IgD-negative memory B cell (primary cell): ENCODE data around the gene MAML3. TPM values are rescaled to one million over a fixed set of nuclear protein-coding genes. Genes with fewer than 3 reads are reported as not detected.
"Not testable (repeated sequence)": the region's sequence is repeated elsewhere in the genome, so short reads cannot be mapped to it uniquely, and the experiment has no call there.

ENCODE experiments used
- H3K27ac Mint-ChIP-seq, 3 donors: one replicate each; pipeline ENCODE4 v1.8.0; 2020 to 2022; ENCODE audit warnings: mild to moderate bottlenecking in 3 of 3, mixed read lengths in 3 of 3, moderate library complexity in 1 of 3
- H3K27me3 Mint-ChIP-seq: one replicate; pipeline ENCODE4 v1.8.0; 2021; ENCODE audit warnings: mixed read lengths
- H3K36me3 Mint-ChIP-seq: one replicate; pipeline ENCODE4 v1.8.0; 2020; ENCODE audit warnings: mild to moderate bottlenecking, mixed read lengths
- H3K4me1 Mint-ChIP-seq, 3 donors: one replicate each; pipeline ENCODE4 v1.8.0; 2020 to 2022; ENCODE audit warnings: mixed read lengths in 3 of 3, mild to moderate bottlenecking in 1 of 3
- H3K4me3 Mint-ChIP-seq, 4 donors: one replicate each; pipeline ENCODE4 v1.8.0; 2020 to 2022; ENCODE audit warnings: mild to moderate bottlenecking in 4 of 4, mixed read lengths in 4 of 4, moderate library complexity in 3 of 4
- H3K9me3 Mint-ChIP-seq, 3 donors: one replicate each; pipeline ENCODE4 v1.8.0; 2020 to 2021; ENCODE audit warnings: mixed read lengths in 3 of 3, mild to moderate bottlenecking in 1 of 3
- polyA plus RNA-seq: library from polyadenylated mRNA; unstranded; fragments of 300-500 nt; fragmentation: Illumina TruSeq; gene quantifications from one replicate; pipeline ENCODE4 v1.2.3, GENCODE V29; 2021

MAML3 gene
- polyA plus RNA-seq, 1 donor from 2014 or later, result 0.03 TPM

DNA sequence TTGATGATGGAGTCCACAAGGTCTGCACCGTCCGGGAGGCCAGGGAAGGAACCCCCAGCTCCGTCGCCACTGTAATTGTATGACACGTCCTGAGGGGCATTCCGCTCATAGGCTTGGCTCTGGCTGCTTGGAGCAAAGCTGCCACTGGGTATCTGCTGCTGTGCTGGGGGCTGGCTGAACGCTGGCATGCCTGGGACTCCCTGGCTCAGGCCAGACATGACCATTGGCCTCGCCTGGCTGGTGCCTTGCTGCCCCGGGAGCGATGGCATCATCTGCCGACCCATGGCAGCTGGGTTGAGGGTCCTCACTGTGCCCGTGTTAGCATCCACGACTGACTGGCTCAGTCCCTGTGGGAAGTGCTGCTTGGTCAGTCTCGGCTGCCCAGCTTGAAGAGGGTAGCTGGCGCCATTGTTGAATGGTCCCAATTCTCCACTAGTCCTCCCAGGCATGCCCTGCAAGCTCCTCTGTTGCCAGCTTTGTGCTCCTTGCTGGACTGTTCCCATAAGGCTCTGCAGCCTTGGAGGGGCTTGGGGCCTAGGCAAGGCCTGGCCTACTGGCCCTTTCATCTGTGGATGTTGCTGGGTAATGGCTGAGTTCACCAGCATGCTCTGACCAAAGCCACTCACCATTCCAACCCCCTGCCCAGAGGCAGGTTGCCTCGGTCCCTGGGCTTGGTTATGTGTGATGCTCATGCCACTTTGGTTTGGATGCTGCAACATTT lies 434.4 kb downstream of the MAML3 start:
- H3K27me3 Mint-ChIP-seq, result peaks cover 18% of the 10 kb centered on the region
- H3K9me3 Mint-ChIP-seq, result no peaks in the 10 kb centered on the region
- no peaks in the 10 kb centered on the region for H3K36me3 Mint-ChIP-seq

DNA sequence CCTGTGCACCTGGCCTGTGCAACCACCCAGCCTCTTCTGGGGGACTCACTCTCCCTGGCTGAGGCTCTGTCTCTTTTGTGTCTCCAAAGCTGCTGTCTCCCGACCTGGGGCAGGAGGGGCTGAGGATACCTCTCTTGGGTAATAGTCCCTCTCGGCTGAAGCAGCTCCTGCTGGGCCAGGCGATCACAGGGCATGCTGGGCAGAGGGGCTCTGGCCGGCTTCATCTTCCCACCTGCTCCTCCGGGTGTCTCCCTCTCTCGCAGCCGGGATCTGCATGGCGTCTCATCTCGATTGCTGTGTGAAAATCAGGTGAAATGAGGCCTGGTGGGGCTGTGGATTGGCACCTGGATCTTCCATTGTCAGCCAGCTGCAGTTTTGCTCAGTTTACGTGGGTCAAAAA lies 435.2 kb downstream of the MAML3 start:
- Mint-ChIP-seq H3K4me3 (no peak overlapping the region), H3K27me3 (peaks cover 16% of the 10 kb centered on the region), H3K9me3 (no peaks in the 10 kb centered on the region), H3K4me1 (peaks cover 0 to 1% (median 0%) of the 10 kb centered on the region in 3 donors), H3K36me3 (no peaks in the 10 kb centered on the region), H3K27ac (no peak overlapping the region)

More for the DNA sequence above, 434.4 kb downstream of the MAML3 start:
- Mint-ChIP-seq H3K4me1 (peaks cover 0 to 1% (median 0%) of the 10 kb centered on the region in 3 donors), H3K27ac (no peak overlapping the region), H3K4me3 (no peak overlapping the region)

DNA sequence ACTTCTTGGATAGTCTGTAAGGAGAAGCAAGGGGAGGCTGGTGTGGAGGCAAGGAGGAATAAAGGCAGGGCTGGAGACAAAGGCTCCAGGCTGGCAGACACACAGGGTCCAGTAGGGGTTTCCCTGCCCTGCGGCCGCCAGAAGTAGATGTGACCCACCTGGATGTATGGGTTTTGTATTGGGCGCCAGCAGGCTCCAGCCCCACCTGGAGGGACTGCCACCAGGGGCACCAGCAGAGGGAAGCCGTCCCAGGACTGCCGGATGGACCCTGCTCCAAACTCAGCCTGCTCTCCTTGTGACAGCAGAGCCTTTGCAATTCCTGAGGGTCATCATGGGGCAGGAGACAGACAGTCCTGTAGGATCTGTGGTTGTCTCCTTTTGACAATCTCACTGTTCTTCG lies 435.6 kb downstream of the MAML3 start:
- Mint-ChIP-seq H3K4me3 (no peak overlapping the region), H3K36me3 (no peaks in the 10 kb centered on the region), H3K27ac (no peak overlapping the region), H3K9me3 (no peaks in the 10 kb centered on the region), H3K27me3 (peaks cover 16% of the 10 kb centered on the region), H3K4me1 (peaks cover 0 to 1% (median 0%) of the 10 kb centered on the region in 3 donors)

DNA sequence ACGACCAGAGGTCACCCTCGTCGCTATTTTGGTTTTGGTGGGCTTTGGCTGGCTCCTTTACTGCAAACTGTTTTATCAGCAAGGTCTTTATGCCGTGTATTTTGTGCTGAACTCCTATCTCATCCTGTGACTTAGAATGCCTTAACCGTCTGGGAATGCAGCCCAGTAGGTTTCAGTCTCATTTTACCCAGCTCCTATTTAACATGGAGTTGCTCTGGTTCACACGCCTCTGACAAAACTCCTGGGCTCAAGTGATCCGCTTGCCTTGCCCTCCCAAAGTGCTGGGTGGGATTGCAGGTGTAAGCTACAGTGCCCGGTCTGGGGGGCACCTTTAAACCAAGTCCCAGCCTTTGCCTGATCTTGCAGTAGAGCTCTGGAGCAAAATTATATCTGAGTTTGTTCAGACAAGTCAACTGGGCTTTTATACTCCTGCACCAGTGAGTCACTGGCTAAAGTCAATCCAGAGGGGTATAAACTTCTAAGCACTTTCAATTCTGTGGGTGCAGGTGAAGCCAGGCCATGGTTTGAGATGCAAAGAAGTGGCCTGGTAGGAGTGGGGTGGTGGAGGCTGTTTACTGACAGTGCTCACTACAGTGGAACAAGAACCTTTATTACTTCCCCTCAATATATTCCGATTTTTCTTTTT lies 438.1 kb downstream of the MAML3 start:
- Mint-ChIP-seq H3K4me1 (peaks cover 0 to 1% (median 0%) of the 10 kb centered on the region in 3 donors), H3K27me3 (peaks cover 20% of the 10 kb centered on the region), H3K36me3 (no peaks in the 10 kb centered on the region), H3K4me3 (no peak overlapping the region), H3K27ac (no peak overlapping the region), H3K9me3 (no peaks in the 10 kb centered on the region)

DNA sequence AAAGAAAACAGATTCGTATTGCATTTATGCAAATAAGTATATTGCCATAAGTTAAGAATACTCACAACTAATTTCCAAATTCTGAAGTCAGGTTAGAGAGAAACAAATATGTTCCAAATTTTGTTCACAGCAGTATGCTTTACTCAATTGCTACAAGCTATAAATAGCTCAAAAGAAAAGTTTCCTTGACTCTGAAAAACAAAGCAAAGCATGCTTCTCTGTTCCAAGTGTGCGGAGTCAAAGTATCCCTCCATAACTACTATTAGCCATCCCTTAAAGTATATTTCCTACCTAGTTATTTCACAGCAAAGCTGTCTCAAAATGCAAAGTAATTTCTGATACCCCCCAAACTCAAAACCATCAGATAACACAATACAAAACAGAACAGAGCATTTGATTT lies 441.1 kb downstream of the MAML3 start:
- Mint-ChIP-seq H3K9me3 (peaks cover 0 to 5% (median 0%) of the 10 kb centered on the region in 3 donors), H3K4me1 (peaks cover 0 to 1% (median 0%) of the 10 kb centered on the region in 3 donors), H3K4me3 (no peak overlapping the region), H3K27ac (no peak overlapping the region), H3K36me3 (no peaks in the 10 kb centered on the region), H3K27me3 (peaks cover 16% of the 10 kb centered on the region)

DNA sequence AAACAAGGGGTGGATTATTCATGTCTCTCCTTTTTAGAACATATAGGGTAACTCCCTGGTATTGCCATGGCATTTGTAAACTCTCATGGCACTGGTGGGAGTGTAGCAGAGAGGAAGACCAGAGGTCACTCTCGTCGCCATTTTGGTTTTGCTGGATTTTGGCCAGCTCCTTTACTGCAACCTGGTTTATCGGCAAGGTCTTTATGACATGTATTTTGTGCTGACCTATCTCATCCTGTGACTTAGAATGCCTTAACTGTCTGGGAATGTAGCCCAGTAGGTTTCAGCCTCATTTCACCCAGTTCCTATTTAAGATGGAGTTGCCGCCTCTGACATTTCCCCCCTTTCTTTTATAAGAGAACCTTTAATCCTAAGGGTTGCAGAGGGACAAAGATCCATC lies 442.5 kb downstream of the MAML3 start:
- H3K27ac Mint-ChIP-seq, result no peak overlapping the region
- no peaks in the 10 kb centered on the region for H3K4me1 Mint-ChIP-seq
- peaks cover 0 to 5% (median 0%) of the 10 kb centered on the region in 3 donors for H3K9me3 Mint-ChIP-seq
- no peaks in the 10 kb centered on the region for H3K36me3 Mint-ChIP-seq
- H3K4me3 Mint-ChIP-seq, result no peak overlapping the region
- H3K27me3 Mint-ChIP-seq, result peaks cover 13% of the 10 kb centered on the region

DNA sequence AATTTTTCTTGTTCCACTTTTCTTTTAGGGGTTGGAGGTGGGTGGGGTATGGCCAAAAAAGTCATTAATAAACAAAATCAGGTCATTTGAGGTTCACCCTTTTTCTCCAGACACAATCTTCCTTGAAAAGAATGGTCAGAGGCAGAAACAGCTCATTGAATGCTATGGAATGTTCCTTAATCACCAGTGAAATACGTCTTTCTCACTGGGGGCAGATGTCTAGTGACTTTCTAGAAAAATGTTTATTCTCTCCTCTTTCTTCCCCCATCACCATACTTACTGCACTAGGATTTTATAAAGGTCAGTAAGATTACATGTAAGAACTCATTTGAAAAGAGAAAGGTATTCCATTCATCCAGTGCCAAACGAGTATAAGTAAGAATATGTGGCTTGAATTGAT lies 443.9 kb downstream of the MAML3 start:
- Mint-ChIP-seq H3K9me3 (peaks cover 0 to 5% (median 3%) of the 10 kb centered on the region in 3 donors), H3K36me3 (peaks cover 2% of the 10 kb centered on the region), H3K27me3 (peaks cover 5% of the 10 kb centered on the region), H3K4me1 (no peaks in the 10 kb centered on the region), H3K27ac (no peak overlapping the region), H3K4me3 (no peak overlapping the region)

DNA sequence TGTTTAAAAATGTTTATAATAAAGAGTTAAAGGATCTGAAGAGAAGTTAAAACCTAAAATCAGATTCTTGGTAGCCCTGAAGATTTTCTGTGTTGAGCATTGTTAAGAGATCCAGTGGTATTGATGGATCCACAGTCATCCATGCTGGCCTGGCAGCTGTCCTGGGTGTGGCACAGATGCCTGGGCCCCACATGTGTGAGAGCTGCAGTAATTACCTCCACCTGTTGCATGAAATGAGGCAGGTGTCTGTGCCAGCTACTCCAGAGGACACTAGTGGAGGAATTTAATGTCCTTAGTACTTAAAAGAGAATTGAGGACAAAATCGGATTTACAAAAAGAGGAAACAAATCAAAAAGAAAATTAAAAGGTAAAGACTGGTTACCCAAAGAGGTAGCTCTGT lies 444.3 kb downstream of the MAML3 start:
- Mint-ChIP-seq H3K9me3 (peaks cover 0 to 5% (median 3%) of the 10 kb centered on the region in 3 donors), H3K27ac (no peak overlapping the region), H3K27me3 (peaks cover 5% of the 10 kb centered on the region), H3K36me3 (peaks cover 2% of the 10 kb centered on the region), H3K4me1 (no peaks in the 10 kb centered on the region), H3K4me3 (no peak overlapping the region)

DNA sequence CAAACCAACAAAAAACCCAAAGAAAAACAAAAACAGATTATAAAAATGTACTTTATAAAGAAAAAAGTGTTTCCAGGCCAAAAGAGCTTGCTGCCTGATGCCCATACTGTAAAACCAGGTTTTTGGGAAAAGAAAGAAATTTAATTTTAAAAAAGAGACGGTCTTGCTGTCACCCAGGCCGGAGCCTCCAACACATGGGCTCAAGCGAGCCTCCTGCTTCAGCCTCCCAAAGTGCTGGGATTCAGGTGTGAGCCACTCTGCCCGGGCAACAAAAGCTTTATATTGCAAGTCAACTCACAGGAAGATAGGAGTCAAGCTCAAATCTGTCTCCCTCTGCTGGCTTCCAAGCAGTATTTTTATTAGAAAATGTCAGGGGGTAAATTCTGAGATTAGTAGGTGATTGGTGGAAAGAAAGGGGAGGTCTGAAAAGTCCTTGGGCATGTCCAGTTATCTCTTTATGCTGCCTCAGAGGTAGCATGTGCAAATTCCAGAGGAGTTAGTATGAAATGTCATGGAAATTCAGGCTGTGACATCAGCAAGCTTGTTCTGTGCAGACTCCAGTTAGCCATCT lies 449.0 kb downstream of the MAML3 start:
- H3K27me3 Mint-ChIP-seq, result peaks cover 1% of the 10 kb centered on the region
- H3K27ac Mint-ChIP-seq, result no peak overlapping the region
- H3K4me1 Mint-ChIP-seq, result no peaks in the 10 kb centered on the region
- H3K9me3 Mint-ChIP-seq, result peaks cover 0 to 5% (median 3%) of the 10 kb centered on the region in 3 donors
- peaks cover 2% of the 10 kb centered on the region for H3K36me3 Mint-ChIP-seq
- H3K4me3 Mint-ChIP-seq, result no peak overlapping the region

DNA sequence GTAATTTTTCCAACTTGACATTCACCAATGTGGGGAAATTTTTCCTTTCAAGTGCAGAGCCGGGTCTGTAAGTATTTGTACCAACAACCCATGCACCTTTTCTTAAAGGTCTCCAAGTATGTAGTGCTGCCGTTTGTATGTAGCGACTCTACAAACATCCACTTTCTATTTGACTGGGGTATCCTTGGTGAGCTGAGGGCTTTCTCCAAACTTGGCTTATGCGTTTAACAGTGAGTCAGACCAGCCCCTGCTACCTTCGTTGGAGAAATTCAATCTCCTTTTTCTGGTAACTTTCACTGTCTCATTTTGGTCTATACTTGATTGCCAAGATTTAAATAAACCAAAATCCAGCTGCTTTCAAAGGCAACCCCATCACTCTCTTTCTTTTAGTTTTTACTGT lies 453.4 kb downstream of the MAML3 start:
- Mint-ChIP-seq H3K4me3 (no peak overlapping the region), H3K36me3 (peaks cover 3% of the 10 kb centered on the region), H3K27me3 (no peaks in the 10 kb centered on the region), H3K4me1 (peaks cover 0 to 2% (median 0%) of the 10 kb centered on the region in 3 donors), H3K27ac (no peak overlapping the region), H3K9me3 (peaks cover 0 to 13% (median 2%) of the 10 kb centered on the region in 3 donors)

DNA sequence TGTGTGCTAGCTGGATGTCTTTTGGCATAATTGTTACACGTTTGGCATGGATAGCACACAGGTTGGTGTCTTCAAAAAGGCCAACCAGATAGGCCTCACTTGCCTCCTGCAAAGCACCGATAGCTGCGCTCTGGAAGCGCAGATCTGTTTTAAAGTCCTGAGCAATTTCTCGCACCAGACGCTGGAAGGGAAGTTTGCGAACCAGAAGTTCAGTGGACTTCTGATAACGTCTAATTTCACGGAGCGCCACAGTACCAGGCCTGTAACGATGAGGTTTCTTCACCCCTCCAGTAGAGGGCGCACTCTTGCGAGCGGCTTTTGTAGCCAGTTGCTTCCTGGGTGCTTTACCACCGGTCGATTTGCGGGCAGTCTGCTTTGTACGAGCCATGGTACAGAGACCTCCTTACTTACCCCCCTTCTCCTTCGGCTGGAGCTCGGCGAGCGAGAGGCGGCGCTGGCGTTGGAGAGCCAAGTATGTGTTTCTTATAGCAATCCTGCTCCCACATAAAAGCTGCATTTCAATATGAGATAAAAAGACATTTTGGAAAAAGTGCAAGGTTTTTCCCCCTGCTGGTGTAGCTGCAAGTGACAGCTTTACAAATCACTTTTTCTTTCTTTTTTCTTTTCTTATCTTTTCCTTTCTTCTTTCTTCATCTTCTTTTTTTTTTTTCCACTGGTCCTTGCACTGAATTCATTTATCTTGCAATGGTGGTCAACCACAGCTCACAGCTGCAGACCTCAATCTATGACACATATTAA lies 455.6 kb downstream of the MAML3 start:
- H3K9me3 Mint-ChIP-seq, result peaks cover 0 to 10% (median 2%) of the 10 kb centered on the region in 3 donors
- H3K27ac Mint-ChIP-seq, H3K27me3 Mint-ChIP-seq, H3K4me1 Mint-ChIP-seq, H3K4me3 Mint-ChIP-seq, H3K36me3 Mint-ChIP-seq: not testable (repeated sequence)

DNA sequence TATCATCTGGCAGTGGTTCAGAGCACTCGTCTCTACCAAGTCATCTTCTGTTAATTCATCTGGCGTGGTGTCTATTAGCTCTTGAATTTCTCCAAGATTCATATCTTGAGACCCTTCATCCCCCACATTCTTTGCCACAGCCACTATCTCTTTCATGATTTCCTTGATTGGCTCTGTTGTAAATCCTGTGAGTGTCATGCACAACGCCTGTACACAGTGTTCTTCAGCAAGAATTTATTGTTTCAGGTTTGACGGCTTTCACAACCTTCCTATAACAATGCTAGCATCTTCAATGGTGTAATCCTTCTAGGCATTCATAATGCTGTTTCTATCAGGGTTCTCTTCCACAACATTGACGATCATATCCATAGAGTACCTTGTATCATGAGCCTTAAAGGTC lies 457.5 kb downstream of the MAML3 start:
- peaks cover 3% of the 10 kb centered on the region for H3K36me3 Mint-ChIP-seq
- no peak overlapping the region for H3K4me3 Mint-ChIP-seq
- H3K9me3 Mint-ChIP-seq, result peaks cover 0 to 10% (median 2%) of the 10 kb centered on the region in 3 donors
- no peak overlapping the region for H3K27ac Mint-ChIP-seq
- H3K4me1 Mint-ChIP-seq, result peaks cover 0 to 2% (median 0%) of the 10 kb centered on the region in 3 donors
- no peaks in the 10 kb centered on the region for H3K27me3 Mint-ChIP-seq

DNA sequence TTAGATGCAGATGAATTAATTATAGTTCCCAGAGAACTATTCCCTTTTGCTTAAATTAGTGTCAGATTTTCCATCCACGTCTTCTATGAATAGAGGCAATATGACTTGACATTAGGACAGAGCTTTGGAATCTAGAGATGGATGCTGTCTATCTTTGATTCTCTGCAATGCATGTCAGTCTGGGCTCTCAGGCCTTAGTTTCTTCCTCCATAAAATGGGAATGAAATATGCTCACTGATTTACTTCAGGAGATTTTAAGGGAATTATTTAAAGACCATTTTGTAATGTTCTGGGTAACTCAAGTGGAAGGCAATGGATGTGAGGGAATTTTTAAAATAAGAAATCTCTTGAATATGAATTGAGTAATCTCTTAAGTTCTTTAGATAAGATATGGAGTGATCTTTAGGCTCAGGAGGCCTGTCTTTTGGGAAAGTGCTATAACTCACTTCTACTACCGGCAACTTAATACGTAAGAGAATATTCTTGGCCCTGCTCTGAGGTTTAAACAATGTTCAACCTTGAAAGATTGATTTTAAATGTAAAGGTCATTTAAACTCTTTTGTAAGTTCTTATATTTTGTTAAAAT lies 459.4 kb downstream of the MAML3 start:
- Mint-ChIP-seq H3K27me3 (no peaks in the 10 kb centered on the region), H3K36me3 (peaks cover 3% of the 10 kb centered on the region), H3K4me1 (peaks cover 0 to 2% (median 0%) of the 10 kb centered on the region in 3 donors), H3K4me3 (no peak overlapping the region), H3K27ac (no peak overlapping the region), H3K9me3 (peaks cover 0 to 10% (median 2%) of the 10 kb centered on the region in 3 donors)

DNA sequence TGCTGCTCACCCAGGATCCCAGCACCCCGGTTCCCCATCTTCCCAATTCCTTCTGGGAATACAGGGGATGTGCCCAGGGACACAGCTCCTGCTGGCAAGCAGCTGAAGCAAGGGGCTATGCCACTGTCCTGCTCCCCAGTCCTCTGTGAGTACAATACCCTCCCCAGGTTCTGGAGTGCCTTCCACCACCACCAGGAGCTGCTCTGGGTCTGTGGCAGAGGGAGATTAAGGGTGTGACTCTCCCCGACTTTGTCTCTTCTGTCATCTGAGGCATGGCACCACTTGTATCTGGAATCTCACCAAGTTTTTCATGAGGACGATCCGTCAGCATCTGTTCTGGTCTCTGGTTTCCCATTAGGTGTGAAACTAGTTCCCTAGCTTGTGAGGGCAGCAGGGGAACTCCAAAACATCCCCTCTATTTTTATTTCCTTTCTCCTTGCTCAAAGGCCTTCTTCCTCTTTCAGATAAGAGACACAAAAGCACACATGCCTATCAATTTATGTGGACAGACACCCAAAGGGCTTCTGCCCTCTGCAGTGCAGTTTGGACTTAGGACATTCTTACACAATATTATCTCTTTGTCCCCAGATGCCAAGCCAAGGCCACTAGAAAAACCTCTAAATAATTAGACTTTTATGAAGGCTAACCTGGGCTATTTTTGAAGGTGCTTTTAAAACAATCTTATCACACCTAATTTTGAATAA lies 461.5 kb downstream of the MAML3 start:
- peaks cover 0 to 10% (median 2%) of the 10 kb centered on the region in 3 donors for H3K9me3 Mint-ChIP-seq
- H3K27ac Mint-ChIP-seq, result no peak overlapping the region
- H3K27me3 Mint-ChIP-seq, result no peaks in the 10 kb centered on the region
- no peak overlapping the region for H3K4me3 Mint-ChIP-seq
- peaks cover 2% of the 10 kb centered on the region for H3K36me3 Mint-ChIP-seq
- peaks cover 0 to 2% (median 0%) of the 10 kb centered on the region in 3 donors for H3K4me1 Mint-ChIP-seq
